MCF 10A (cell line): ENCODE measurements around the gene CADPS. TPM values are rescaled to one million over a fixed set of nuclear protein-coding genes. Genes with fewer than 3 reads are reported as not detected.

Experiments used
- BruUV-seq: library from RNA; stranded (reverse); fragments of 400-500 nt; replicated peaks from 2 replicates; lab custom pipeline; 2021; lab: Mats Ljungman, UMichigan
- CTCF ChIA-PET: fragments of 300-600 bp; sonication (Branson Sonifier 250); formaldehyde crosslinking; extraction: SDS; loops from one replicate; lab custom pipeline; 2021; ENCODE audit warnings: antibody characterized with exemption, inconsistent platforms; lab: Yijun Ruan, JAX
- POLR2A ChIA-PET: fragments of 300-600, 350-650 bp; sonication (Branson Sonifier 250); formaldehyde crosslinking; extraction: SDS; loops from one replicate; lab custom pipeline; 2020; ENCODE audit warnings: antibody characterized with exemption, inconsistent platforms; lab: Yijun Ruan, JAX
- DNase-seq: peaks from one replicate; pipeline ENCODE4 v3.0.0-alpha.2; 2018; ENCODE audit not compliant: unreplicated experiment
- H3K27ac Mint-ChIP-seq: one replicate; pipeline ENCODE4 v1.8.0; 2022; ENCODE audit warnings: mild to moderate bottlenecking, low read depth, mixed read lengths; ENCODE audit not compliant: unreplicated experiment
- H3K27me3 Mint-ChIP-seq: one replicate; pipeline ENCODE4 v1.8.0; 2022; ENCODE audit warnings: mixed read lengths; ENCODE audit not compliant: insufficient read depth, unreplicated experiment
- H3K36me3 Mint-ChIP-seq: one replicate; pipeline ENCODE4 v1.8.0; 2022; ENCODE audit warnings: mild to moderate bottlenecking, moderate library complexity, mixed read lengths; ENCODE audit not compliant: insufficient read depth, unreplicated experiment
- H3K4me1 Mint-ChIP-seq: one replicate; pipeline ENCODE4 v1.8.0; 2022; ENCODE audit warnings: mixed read lengths; ENCODE audit not compliant: insufficient read depth, unreplicated experiment
- H3K4me3 Mint-ChIP-seq: one replicate; pipeline ENCODE4 v1.8.0; 2022; ENCODE audit warnings: mild to moderate bottlenecking, moderate library complexity, mixed read lengths; ENCODE audit not compliant: unreplicated experiment
- H3K9me3 Mint-ChIP-seq: one replicate; pipeline ENCODE4 v1.8.0; 2022; ENCODE audit warnings: mixed read lengths; ENCODE audit not compliant: unreplicated experiment
- CTCF ChIP-seq: fragments of 200-600 bp; IDR thresholded peaks from one replicate; pipeline ENCODE4 v1.8.0; 2022; ENCODE audit warnings: antibody characterized with exemption, mild to moderate bottlenecking; ENCODE audit not compliant: unreplicated experiment
- intact Hi-C: fragments of 100-400 bp; cut with micrococcal nuclease; formaldehyde crosslinking; loops from 2 replicates; pipeline ENCODE4 v1.14.1; 2022
- total RNA-seq: library from RNA; stranded (reverse); gene quantifications from 2 replicates; pipeline ENCODE4 v1.2.3, GENCODE V29; 2022

Gene CADPS
- total RNA-seq, 1 experiment from 2014 or later = not detected

DNA sequence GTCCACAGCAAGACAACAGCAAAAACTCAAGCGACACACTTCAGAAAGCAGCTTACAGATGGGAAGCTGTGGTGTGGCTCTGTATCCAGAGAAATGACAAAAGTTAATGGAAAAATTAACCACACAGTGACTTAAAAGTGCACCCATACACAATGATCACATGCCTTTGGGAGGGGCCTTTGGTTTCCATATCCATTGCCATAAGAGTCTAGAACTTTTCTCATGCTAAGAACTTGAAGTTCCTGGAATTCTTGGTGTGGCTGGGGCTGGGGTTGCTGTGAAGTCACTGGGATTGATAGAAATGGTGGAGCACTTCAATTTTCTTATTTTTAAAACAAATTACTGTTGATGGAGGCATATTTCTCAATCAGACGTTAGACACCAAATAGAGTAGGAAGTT, 393.3 kb downstream of the CADPS start:
- CTCF ChIA-PET = interaction anchor here (0.5 to 0.6 kb wide), 3 partner anchors 17 to 1330 kb away, joined by 3 to 9 read pairs (median 4); no protein-coding TSS in a partner anchor
- Mint-ChIP-seq H3K4me3 (no peak overlapping the region), H3K4me1 (no peaks in the 10 kb centered on the region), H3K9me3 (no peaks in the 10 kb centered on the region), H3K36me3 (no peaks in the 10 kb centered on the region), H3K27ac (no peak overlapping the region), H3K27me3 (peaks cover 100% of the 10 kb centered on the region)
- POLR2A ChIA-PET = no interaction called here
- no peak for DNase-seq
- no TSS peak for BruUV-seq
- intact Hi-C loops = no loop called here
- no peak for TF ChIP-seq CTCF

GRCh38 chr3:62480056-62480455, 395.2 kb downstream of the CADPS start:
- Mint-ChIP-seq H3K36me3 (no peaks in the 10 kb centered on the region), H3K4me1 (no peaks in the 10 kb centered on the region), H3K27ac (no peak overlapping the region), H3K9me3 (no peaks in the 10 kb centered on the region), H3K4me3 (no peak overlapping the region), H3K27me3 (peaks cover 100% of the 10 kb centered on the region)
- CTCF ChIA-PET = interaction anchor here (0.6 to 1.1 kb wide), 3 partner anchors 22 to 341 kb away, joined by 3 to 5 read pairs (median 3); no protein-coding TSS in a partner anchor
- intact Hi-C loops = no loop called here
- no TSS peak for BruUV-seq
- POLR2A ChIA-PET = no interaction called here
- no peak for DNase-seq
- TF ChIP-seq CTCF = no peak

- no peak for TF ChIP-seq CTCF
- H3K4me1 Mint-ChIP-seq = no peaks in the 10 kb centered on the region
- CTCF ChIA-PET = interaction anchor here (1.1 kb wide), 1 partner anchor 149 kb away, joined by 3 read pairs; no protein-coding TSS in a partner anchor
- H3K9me3 Mint-ChIP-seq = no peaks in the 10 kb centered on the region
- no peak overlapping the region for H3K4me3 Mint-ChIP-seq
- BruUV-seq = no TSS peak
- peaks cover 100% of the 10 kb centered on the region for H3K27me3 Mint-ChIP-seq
- no peak for DNase-seq
- intact Hi-C loops = no loop called here
- no peaks in the 10 kb centered on the region for H3K36me3 Mint-ChIP-seq
- no peak overlapping the region for H3K27ac Mint-ChIP-seq
- POLR2A ChIA-PET = no interaction called here
Measured at GRCh38 chr3:62479326-62479725, 395.9 kb downstream of the CADPS start.

DNA sequence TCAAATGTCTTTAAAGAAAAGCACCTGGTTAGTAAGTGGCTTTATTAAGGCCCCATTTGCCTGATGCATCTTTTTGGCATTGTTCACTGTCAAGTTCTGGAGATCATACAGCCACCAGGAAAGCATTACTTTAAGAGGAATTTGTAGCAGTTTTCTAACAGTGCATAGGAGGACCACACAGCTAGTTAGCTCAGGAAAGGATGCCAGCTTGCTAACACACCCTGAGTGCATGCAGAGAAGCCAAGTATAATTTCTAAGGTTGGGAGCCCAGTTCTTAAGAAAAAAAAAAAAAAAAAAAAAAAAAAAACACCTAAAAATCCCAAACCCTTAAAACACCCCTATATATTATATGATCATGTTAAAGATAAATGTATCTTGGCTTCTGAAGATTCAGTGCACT, 399.9 kb downstream of the CADPS start:
- BruUV-seq = no TSS peak
- no peak for TF ChIP-seq CTCF

More for the DNA sequence above, 399.9 kb downstream of the CADPS start:
- Mint-ChIP-seq H3K4me3 (no peak overlapping the region), H3K27ac (no peak overlapping the region), H3K9me3 (no peaks in the 10 kb centered on the region), H3K4me1 (no peaks in the 10 kb centered on the region), H3K27me3 (peaks cover 100% of the 10 kb centered on the region), H3K36me3 (no peaks in the 10 kb centered on the region)
- intact Hi-C loops = no loop called here
- POLR2A ChIA-PET = no interaction called here
- CTCF ChIA-PET = interaction anchor here (0.6 kb wide), 1 partner anchor 28 kb away, joined by 4 read pairs; no protein-coding TSS in a partner anchor
- no peak for DNase-seq
